BLaER1 (cell line): ENCODE data around the gene TAF3.

ENCODE experiments used
- H3K27ac ChIP-seq: shearing (Covaris generic); formaldehyde crosslinking; 2 replicates; pipeline ENCODE4 v1.8.1; 2022
- H3K27me3 ChIP-seq: shearing (Covaris generic); formaldehyde crosslinking; 2 replicates; pipeline ENCODE4 v1.8.1; 2022
- H3K36me3 ChIP-seq: shearing (Covaris generic); formaldehyde crosslinking; 2 replicates; pipeline ENCODE4 v1.8.1; 2022
- H3K4me1 ChIP-seq: shearing (Covaris generic); formaldehyde crosslinking; 2 replicates; pipeline ENCODE4 v1.8.1; 2022
- H3K4me2 ChIP-seq: shearing (Covaris generic); formaldehyde crosslinking; 2 replicates; pipeline ENCODE4 v1.8.1; 2022
- H3K4me3 ChIP-seq: shearing (Covaris generic); formaldehyde crosslinking; 2 replicates; pipeline ENCODE4 v1.8.1; 2022
- H3K9ac ChIP-seq: shearing (Covaris generic); formaldehyde crosslinking; 2 replicates; pipeline ENCODE4 v1.8.1; 2022
- H3K9me3 ChIP-seq: shearing (Covaris generic); formaldehyde crosslinking; 2 replicates; pipeline ENCODE4 v1.8.1; 2022
- H4K20me1 ChIP-seq: shearing (Covaris generic); formaldehyde crosslinking; 2 replicates; pipeline ENCODE4 v1.8.1; 2022
- Cebpa-rat ChIP-seq: shearing (Covaris generic); IDR thresholded peaks from 2 replicates; pipeline ENCODE4 v1.8.1; 2022

The TAF3 gene

GRCh38 chr10:7944215-7944480 lies 125.8 kb downstream of the TAF3 start:
- no peak for TF ChIP-seq Cebpa-rat
- Histone ChIP-seq H3K4me1 (peaks cover 37% of the 10 kb centered on the region), H4K20me1 (no peaks in the 10 kb centered on the region), H3K36me3 (peaks cover 8% of the 10 kb centered on the region; the same call in 1 of the 2 replicates), H3K9me3 (peaks cover 17% of the 10 kb centered on the region), H3K4me3 (no peak overlapping the region), H3K27me3 (no peaks in the 10 kb centered on the region), H3K4me2 (no peak overlapping the region), H3K9ac (no peak overlapping the region), H3K27ac (no peak overlapping the region)

GRCh38 chr10:7944537-7944936 lies 126.2 kb downstream of the TAF3 start:
- Histone ChIP-seq H3K36me3 (peaks cover 8% of the 10 kb centered on the region; the same call in 1 of the 2 replicates), H3K4me2 (no peak overlapping the region), H3K27ac (no peak overlapping the region), H3K27me3 (no peaks in the 10 kb centered on the region), H3K9ac (no peak overlapping the region), H4K20me1 (no peaks in the 10 kb centered on the region), H3K9me3 (peaks cover 13% of the 10 kb centered on the region), H3K4me1 (peaks cover 41% of the 10 kb centered on the region), H3K4me3 (no peak overlapping the region)
- no peak for TF ChIP-seq Cebpa-rat

- no peaks in the 10 kb centered on the region for H4K20me1 ChIP-seq
- no peak overlapping the region for H3K27ac ChIP-seq
- H3K4me2 ChIP-seq, result peak overlapping the region; percentile 11; the same call in 1 of the 2 replicates
- H3K9me3 ChIP-seq, result 0 out of 2 replicates have a peak, but pooled peaks cover 12% of the 10 kb centered on the region
- no peak overlapping the region for H3K4me3 ChIP-seq
- peaks cover 46% of the 10 kb centered on the region for H3K4me1 ChIP-seq
- H3K36me3 ChIP-seq, result peaks cover 8% of the 10 kb centered on the region; the same call in 1 of the 2 replicates
- no peak for TF ChIP-seq Cebpa-rat
- H3K27me3 ChIP-seq, result no peaks in the 10 kb centered on the region
- no peak overlapping the region for H3K9ac ChIP-seq
These were observed 126.7 kb downstream of the TAF3 start for GRCh38 chr10:7945034-7945433.

- H3K36me3 ChIP-seq, result peaks cover 8% of the 10 kb centered on the region; the same call in 1 of the 2 replicates
- no peaks in the 10 kb centered on the region for H4K20me1 ChIP-seq
- H3K4me1 ChIP-seq, result peaks cover 52% of the 10 kb centered on the region
- H3K27me3 ChIP-seq, result no peaks in the 10 kb centered on the region
- H3K9me3 ChIP-seq, result 0 out of 2 replicates have a peak, but pooled peaks cover 12% of the 10 kb centered on the region
- H3K4me2 ChIP-seq, result peak overlapping the region; percentile 11; the same call in 1 of the 2 replicates
- H3K27ac ChIP-seq, result 0 out of 2 replicates have a peak overlapping the region, but pooled peaks have one; percentile 11
- no peak overlapping the region for H3K9ac ChIP-seq
- H3K4me3 ChIP-seq, result no peak overlapping the region
- TF ChIP-seq Cebpa-rat, result no peak
These were observed 127.3 kb downstream of the TAF3 start for GRCh38 chr10:7945469-7946187.

GRCh38 chr10:7948371-7949000 lies 130.2 kb downstream of the TAF3 start:
- TF ChIP-seq Cebpa-rat, result no peak
- H3K36me3 ChIP-seq, result no peaks in the 10 kb centered on the region
- H3K4me1 ChIP-seq, result peaks cover 64% of the 10 kb centered on the region
- H3K9me3 ChIP-seq, result peaks cover 21% of the 10 kb centered on the region; the same call in 1 of the 2 replicates
- H3K27ac ChIP-seq, result peak overlapping the region; percentile 67
- no peaks in the 10 kb centered on the region for H4K20me1 ChIP-seq
- H3K4me3 ChIP-seq, result no peak overlapping the region
- 0 out of 2 replicates have a peak overlapping the region, but pooled peaks have one; percentile 1 for H3K9ac ChIP-seq
- peak overlapping the region; percentile 70 for H3K4me2 ChIP-seq
- no peaks in the 10 kb centered on the region for H3K27me3 ChIP-seq

GRCh38 chr10:7950981-7951847 lies 132.9 kb downstream of the TAF3 start:
- Histone ChIP-seq H3K4me1 (peaks cover 57% of the 10 kb centered on the region), H3K27me3 (no peaks in the 10 kb centered on the region), H4K20me1 (no peaks in the 10 kb centered on the region), H3K36me3 (no peaks in the 10 kb centered on the region), H3K9me3 (peaks cover 21% of the 10 kb centered on the region; the same call in 1 of the 2 replicates), H3K4me2 (peak overlapping the region; percentile 70), H3K4me3 (no peak overlapping the region), H3K9ac (no peak overlapping the region), H3K27ac (peak overlapping the region; percentile 67)
- no peak for TF ChIP-seq Cebpa-rat

GRCh38 chr10:7952266-7952665 lies 134.0 kb downstream of the TAF3 start:
- H3K9ac ChIP-seq, result no peak overlapping the region
- no peak overlapping the region for H3K4me2 ChIP-seq
- no peaks in the 10 kb centered on the region for H3K36me3 ChIP-seq
- H3K27me3 ChIP-seq, result no peaks in the 10 kb centered on the region
- no peaks in the 10 kb centered on the region for H4K20me1 ChIP-seq
- peaks cover 21% of the 10 kb centered on the region; the same call in 1 of the 2 replicates for H3K9me3 ChIP-seq
- no peak overlapping the region for H3K27ac ChIP-seq
- TF ChIP-seq Cebpa-rat, result no peak
- peaks cover 58% of the 10 kb centered on the region for H3K4me1 ChIP-seq
- no peak overlapping the region for H3K4me3 ChIP-seq

GRCh38 chr10:7953447-7953846 lies 135.1 kb downstream of the TAF3 start:
- Histone ChIP-seq H3K9ac (no peak overlapping the region), H3K27ac (no peak overlapping the region), H3K36me3 (0 out of 2 replicates have a peak, but pooled peaks cover 2% of the 10 kb centered on the region), H3K4me1 (peaks cover 50% of the 10 kb centered on the region), H4K20me1 (no peaks in the 10 kb centered on the region), H3K9me3 (peaks cover 16% of the 10 kb centered on the region), H3K4me3 (no peak overlapping the region), H3K27me3 (no peaks in the 10 kb centered on the region), H3K4me2 (no peak overlapping the region)
- no peak for TF ChIP-seq Cebpa-rat

GRCh38 chr10:7955446-7955845 lies 137.1 kb downstream of the TAF3 start:
- Histone ChIP-seq H3K27me3 (no peaks in the 10 kb centered on the region), H3K4me3 (no peak overlapping the region), H3K9ac (no peak overlapping the region), H3K9me3 (peaks cover 22% of the 10 kb centered on the region), H3K4me2 (no peak overlapping the region), H4K20me1 (no peaks in the 10 kb centered on the region), H3K36me3 (peaks cover 14% of the 10 kb centered on the region; the same call in 1 of the 2 replicates), H3K27ac (no peak overlapping the region), H3K4me1 (peaks cover 33% of the 10 kb centered on the region)
- TF ChIP-seq Cebpa-rat, result no peak
